HEK293T (cell line): Measurements from ENCODE around the gene LCLAT1.

Source experiments
- LEF1 ChIP-seq: fragments of 450-650 bp; IDR thresholded peaks from 2 replicates; pipeline ENCODE4 v1.6.1; 2017; ENCODE audit warnings: mild to moderate bottlenecking, borderline replicate concordance
- ZNF384 ChIP-seq: fragments of 450-650 bp; IDR thresholded peaks from 2 replicates; pipeline ENCODE4 v1.6.1; 2016

GRCh38 chr2:30417253-30417652 is 29.8 kb upstream of the LCLAT1 start:
- TF ChIP-seq ZNF384, result no peak
- no peak for TF ChIP-seq LEF1
